GM18873 (cell line): Measurements from ENCODE around the gene PTDSS2.

Experiments
- ATAC-seq: cut with Tn5 transposase; IDR thresholded peaks from one replicate; pipeline ENCODE4 v1.9.1; 2021; ENCODE audit warnings: mild to moderate bottlenecking, moderate library complexity, moderate number of reproducible peaks; ENCODE audit not compliant: unreplicated experiment, low FRiP score

The PTDSS2 gene

GRCh38 chr11:488062-488461 is 38.0 kb downstream of the PTDSS2 start:
- no peak for ATAC-seq

- no peak for ATAC-seq
Measured at GRCh38 chr11:488579-488978, 38.5 kb downstream of the PTDSS2 start.

- no peak for ATAC-seq
Measured at GRCh38 chr11:488992-489391, 38.9 kb downstream of the PTDSS2 start.

GRCh38 chr11:489610-490185 is 39.6 kb downstream of the PTDSS2 start:
- no peak for ATAC-seq

GRCh38 chr11:490186-490929 is 40.3 kb downstream of the PTDSS2 start:
- ATAC-seq, result no peak

- ATAC-seq, result no peak
Measured at GRCh38 chr11:490930-491260, 40.8 kb downstream of the PTDSS2 start.

- ATAC-seq, result no peak
Measured at GRCh38 chr11:491358-491757, 41.3 kb downstream of the PTDSS2 start.

GRCh38 chr11:492427-493226 is 42.5 kb downstream of the PTDSS2 start:
- ATAC-seq, result no peak

GRCh38 chr11:494761-495536 is 44.9 kb downstream of the PTDSS2 start:
- no peak for ATAC-seq

GRCh38 chr11:495537-495931 is 45.5 kb downstream of the PTDSS2 start:
- ATAC-seq, result no peak

GRCh38 chr11:496834-497564 is 46.9 kb downstream of the PTDSS2 start:
- no peak for ATAC-seq

- no peak for ATAC-seq
Measured at GRCh38 chr11:497565-498296, 47.7 kb downstream of the PTDSS2 start.

GRCh38 chr11:498297-499181 is 48.5 kb downstream of the PTDSS2 start:
- no peak for ATAC-seq

GRCh38 chr11:499201-500076 is 49.4 kb downstream of the PTDSS2 start:
- no peak for ATAC-seq

GRCh38 chr11:501001-501682 is 51.1 kb downstream of the PTDSS2 start:
- no peak for ATAC-seq

- ATAC-seq, result no peak
Measured at GRCh38 chr11:501683-502287, 51.7 kb downstream of the PTDSS2 start.
